GM12878 (cell line): ENCODE data around the gene DNAJA4. TPM values are rescaled to one million over a fixed set of nuclear protein-coding genes. Genes with fewer than 3 reads are reported as not detected.

ENCODE experiments used
- BCLAF1 ChIP-seq: fragments of 450-650 bp; IDR thresholded peaks from 2 replicates; pipeline ENCODE4 v1.6.1; 2017; ENCODE audit warnings: antibody characterized with exemption, mild to moderate bottlenecking, moderate library complexity
- CBX3 ChIP-seq: fragments of 200-600 bp; sonication (generic); IDR thresholded peaks from 2 replicates; pipeline ENCODE4 v1.6.1; 2016; ENCODE audit warnings: low read depth, borderline replicate concordance
- E2F8 ChIP-seq: fragments of 450-650 bp; IDR thresholded peaks from 2 replicates; pipeline ENCODE4 v1.6.1; 2018; ENCODE audit warnings: mild to moderate bottlenecking, low read depth, moderate library complexity; ENCODE audit not compliant: partially characterized antibody
- HCFC1 ChIP-seq: fragments of 150-350 bp; IDR thresholded peaks from 2 replicates; pipeline ENCODE4 v1.6.1; 2014; ENCODE audit warnings: low read length
- HSF1 ChIP-seq: fragments of 150-350 bp; IDR thresholded peaks from 2 replicates; pipeline ENCODE4 v1.6.1; 2014; ENCODE audit warnings: mild to moderate bottlenecking, low read depth, low read length
- IRF4 ChIP-seq: IDR thresholded peaks from 2 replicates; pipeline ENCODE4 v1.6.1; 2011; ENCODE audit warnings: low read depth, low read length
- JUNB ChIP-seq: IDR thresholded peaks from 2 replicates; pipeline ENCODE4 v1.6.1; 2016; ENCODE audit warnings: antibody characterized with exemption, mild to moderate bottlenecking
- KAT2A ChIP-seq: conservative IDR thresholded peaks from 2 replicates; pipeline ENCODE4 v1.6.1; 2011; ENCODE audit warnings: low read depth, low read length; ENCODE audit not compliant: control insufficient read depth
- MXI1 ChIP-seq: fragments of 150-350 bp; IDR thresholded peaks from 2 replicates; pipeline ENCODE4 v1.6.1; 2011; ENCODE audit warnings: low read depth, mild to moderate bottlenecking, inconsistent platforms, low read length, improper control_type of control experiment
- PKNOX1 ChIP-seq: fragments of 450-650 bp; IDR thresholded peaks from 2 replicates; pipeline ENCODE4 v1.6.1; 2016; ENCODE audit warnings: mild to moderate bottlenecking
- RAD21 ChIP-seq: IDR thresholded peaks from 2 replicates; pipeline ENCODE4 v1.6.1; 2011; ENCODE audit warnings: mild to moderate bottlenecking, low read depth, low read length, moderate library complexity; ENCODE audit not compliant: insufficient read depth
- SMARCA5 ChIP-seq: fragments of 450-650 bp; IDR thresholded peaks from 2 replicates; pipeline ENCODE4 v1.6.1; 2017; ENCODE audit warnings: mild to moderate bottlenecking
- YBX1 ChIP-seq: fragments of 450-650 bp; IDR thresholded peaks from 2 replicates; pipeline ENCODE4 v1.6.1; 2016; ENCODE audit warnings: antibody characterized with exemption
- ZBTB11 ChIP-seq: fragments of 450-650 bp; formaldehyde crosslinking; IDR thresholded peaks from 2 replicates; pipeline ENCODE4 v1.5.0; 2022; ENCODE audit warnings: mild to moderate bottlenecking, missing genetic modification characterization
- ZNF24 ChIP-seq: fragments of 450-650 bp; IDR thresholded peaks from 2 replicates; pipeline ENCODE4 v1.6.1; 2017; ENCODE audit warnings: antibody characterized with exemption, mild to moderate bottlenecking
- polyA plus RNA-seq, 11 experiments: library from polyadenylated mRNA; depleted of rRNA in 4 of 11; unstranded in 6 of 11; stranded (reverse) in 5 of 11; fragments of >200 nt; fragmentation: Nextera tagmentation in 4 of 11; fragmentation: Illumina TruSeq in 1 of 11; extraction: Ambion mirVana in 4 of 11; extraction: Trizol in 1 of 11; gene quantifications; 1 replicate in 1 of 11; 2 replicates in 10 of 11; pipeline versions ENCODE4 v1.2.1 to v1.2.3, GENCODE V29; 2011 to 2016; ENCODE audit warnings: inconsistent platforms in 2 of 11, missing spikeins in 2 of 11, low read depth in 1 of 11
- total RNA-seq, 4 experiments: library from RNA; depleted of rRNA in 3 of 4; stranded (reverse); fragments of >200 nt in 3 of 4; fragmentation: Illumina TruSeq in 1 of 4; extraction: Trizol in 1 of 4; gene quantifications; 2 replicates each; pipeline versions ENCODE4 v1.2.1 to v1.2.3, GENCODE V29; 2013 to 2021

Gene DNAJA4
- total and polyA plus RNA-seq, 10 of the 15 experiments (the other 5 are each of a cell fraction or from before 2014, with no cell fraction given): 0.01 to 10.4 (median 4.1) TPM

GRCh38 chr15:78299101-78299930 is 35.0 kb downstream of the DNAJA4 start, which contains the start of gene SKIC8 (continued):
- TF ChIP-seq MXI1 (peak; percentile 96), JUNB (no peak), IRF4 (0 out of 2 replicates have a peak, but pooled peaks have one; percentile 16), BCLAF1 (no peak), YBX1 (no peak), PKNOX1 (no peak), ZBTB11 (no peak), RAD21 (no peak), HCFC1 (peak; percentile 72), KAT2A (no peak), ZNF24 (no peak), CBX3 (no peak), E2F8 (no peak), SMARCA5 (no peak; the same call in 1 of the 2 replicates), HSF1 (no peak)
